Activated naive CD8-positive, alpha-beta T cell treated with anti-CD3 and anti-CD28 coated beads, Interleukin-2, amount 50 U/mL, for 24 hours (primary cell): ENCODE data around the gene DUOXA1.
"Not testable (repeated sequence)": the region's sequence is repeated elsewhere in the genome, so short reads cannot be mapped to it uniquely, and the experiment has no call there.

Experiments used
- ATAC-seq: fragments of 150-1000 bp; cut with Tn5 transposase; one replicate; pipeline ENCODE4 v1.10.0; 2021
- DNase-seq: peaks from one replicate; pipeline ENCODE4 v3.0.0; 2021
- H3K27ac Mint-ChIP-seq: one replicate; pipeline ENCODE4 v1.8.0; 2021; ENCODE audit warnings: mild to moderate bottlenecking, mixed read lengths
- H3K27me3 Mint-ChIP-seq: one replicate; pipeline ENCODE4 v1.8.0; 2021; ENCODE audit warnings: mixed read lengths
- H3K36me3 Mint-ChIP-seq: one replicate; pipeline ENCODE4 v1.8.0; 2021; ENCODE audit warnings: low read depth, mixed read lengths
- H3K4me1 Mint-ChIP-seq: one replicate; pipeline ENCODE4 v1.8.0; 2021; ENCODE audit warnings: mixed read lengths
- H3K4me3 Mint-ChIP-seq: one replicate; pipeline ENCODE4 v1.8.0; 2021; ENCODE audit warnings: mild to moderate bottlenecking, moderate library complexity, mixed read lengths
- H3K9me3 Mint-ChIP-seq: one replicate; pipeline ENCODE4 v1.8.0; 2021; ENCODE audit warnings: mixed read lengths

DUOXA1 gene

DNA sequence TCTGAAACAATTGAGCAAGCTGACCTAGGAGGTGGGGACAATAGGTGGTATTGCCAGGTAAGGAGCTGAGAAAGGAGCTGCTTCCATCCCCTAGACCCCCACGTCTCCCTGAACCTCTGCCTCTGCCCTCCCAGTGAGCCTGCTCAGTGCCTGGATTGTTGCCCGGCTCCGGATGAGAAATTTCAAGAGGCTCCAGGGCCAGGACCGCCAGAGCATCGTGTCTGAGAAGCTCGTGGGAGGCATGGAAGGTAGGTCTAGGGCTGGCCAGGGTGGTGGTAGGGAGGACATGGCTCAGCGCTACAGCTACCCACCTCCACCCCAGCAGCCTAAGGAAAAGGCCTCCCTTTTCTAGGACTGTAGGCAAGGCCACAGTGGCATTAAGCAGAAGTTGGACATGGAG, 13.4 kb upstream of the DUOXA1 start:
- Mint-ChIP-seq H3K27ac (no peak overlapping the region), H3K36me3 (no peaks in the 10 kb centered on the region), H3K4me1 (no peaks in the 10 kb centered on the region), H3K9me3 (no peaks in the 10 kb centered on the region), H3K27me3 (no peaks in the 10 kb centered on the region), H3K4me3 (no peak overlapping the region)
- DNase-seq (no peak), ATAC-seq (no peak)

DNA sequence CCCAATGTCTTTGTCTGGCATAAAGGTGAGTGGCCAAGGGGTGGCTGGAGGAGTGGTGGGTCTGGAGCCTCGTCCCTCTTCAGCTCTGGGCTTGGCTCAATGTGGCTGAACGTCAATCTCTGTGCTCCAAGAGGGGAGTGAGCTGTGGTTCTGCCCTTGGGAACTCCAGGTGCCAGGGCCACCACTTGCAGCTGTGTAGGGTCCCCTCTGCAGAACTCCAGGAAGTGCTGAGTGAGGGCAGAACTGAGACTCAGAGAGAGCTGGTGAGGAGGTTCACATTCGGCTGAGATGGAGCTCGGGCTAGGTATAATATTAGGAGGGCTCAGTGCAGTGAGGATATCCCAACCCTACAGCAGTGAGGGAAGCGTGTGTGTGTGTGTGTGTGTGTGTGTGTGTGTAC, 11.7 kb upstream of the DUOXA1 start:
- no peak overlapping the region for H3K27ac Mint-ChIP-seq
- no peak overlapping the region for H3K4me3 Mint-ChIP-seq

DNA sequence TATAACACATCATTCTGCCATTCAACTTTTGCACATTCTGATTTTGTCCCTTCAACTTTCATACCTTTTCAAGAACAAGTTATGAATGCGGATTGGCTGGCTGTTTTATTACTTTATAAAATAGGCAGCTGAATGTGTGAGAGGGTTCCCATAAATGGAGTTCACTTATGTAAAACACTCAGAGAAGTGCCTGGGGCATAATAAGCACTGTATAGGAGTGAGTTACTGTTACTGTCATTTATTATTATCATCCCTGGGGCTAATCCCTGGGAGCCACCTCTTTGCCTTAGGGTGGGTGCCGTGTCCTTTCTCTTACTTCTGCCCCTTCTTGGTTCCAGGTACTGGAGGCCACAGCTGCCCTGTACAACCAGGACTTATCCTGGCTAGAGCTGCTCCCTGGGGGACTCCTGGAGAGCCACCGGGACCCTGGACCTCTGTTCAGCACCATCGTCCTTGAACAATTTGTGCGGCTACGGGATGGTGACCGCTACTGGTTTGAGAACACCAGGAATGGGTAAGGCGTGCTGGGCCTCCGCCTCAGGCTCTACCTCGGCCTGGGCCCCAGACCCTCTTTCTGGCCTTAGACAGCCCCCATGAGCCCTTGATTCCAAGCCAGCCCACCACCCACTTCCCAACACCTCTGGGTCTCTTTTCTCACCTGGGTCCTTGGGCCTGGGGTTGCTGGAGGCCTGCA, 11.0 kb upstream of the DUOXA1 start:
- no peak overlapping the region for H3K4me3 Mint-ChIP-seq
- no peak for ATAC-seq
- peaks cover 12% of the 10 kb centered on the region for H3K27me3 Mint-ChIP-seq
- H3K27ac Mint-ChIP-seq: no peak overlapping the region
- peaks cover 5% of the 10 kb centered on the region for H3K4me1 Mint-ChIP-seq
- no peak for DNase-seq
- no peaks in the 10 kb centered on the region for H3K36me3 Mint-ChIP-seq
- H3K9me3 Mint-ChIP-seq: no peaks in the 10 kb centered on the region

More for the DNA sequence above, 11.7 kb upstream of the DUOXA1 start:
- no peak for ATAC-seq
- no peak for DNase-seq
- Mint-ChIP-seq H3K36me3 (no peaks in the 10 kb centered on the region), H3K27me3 (peaks cover 7% of the 10 kb centered on the region), H3K4me1 (peaks cover 1% of the 10 kb centered on the region), H3K9me3 (no peaks in the 10 kb centered on the region)

- no peak overlapping the region for H3K4me3 Mint-ChIP-seq
Observed at GRCh38 chr15:45139770-45140169, 10.1 kb upstream of the DUOXA1 start.

DNA sequence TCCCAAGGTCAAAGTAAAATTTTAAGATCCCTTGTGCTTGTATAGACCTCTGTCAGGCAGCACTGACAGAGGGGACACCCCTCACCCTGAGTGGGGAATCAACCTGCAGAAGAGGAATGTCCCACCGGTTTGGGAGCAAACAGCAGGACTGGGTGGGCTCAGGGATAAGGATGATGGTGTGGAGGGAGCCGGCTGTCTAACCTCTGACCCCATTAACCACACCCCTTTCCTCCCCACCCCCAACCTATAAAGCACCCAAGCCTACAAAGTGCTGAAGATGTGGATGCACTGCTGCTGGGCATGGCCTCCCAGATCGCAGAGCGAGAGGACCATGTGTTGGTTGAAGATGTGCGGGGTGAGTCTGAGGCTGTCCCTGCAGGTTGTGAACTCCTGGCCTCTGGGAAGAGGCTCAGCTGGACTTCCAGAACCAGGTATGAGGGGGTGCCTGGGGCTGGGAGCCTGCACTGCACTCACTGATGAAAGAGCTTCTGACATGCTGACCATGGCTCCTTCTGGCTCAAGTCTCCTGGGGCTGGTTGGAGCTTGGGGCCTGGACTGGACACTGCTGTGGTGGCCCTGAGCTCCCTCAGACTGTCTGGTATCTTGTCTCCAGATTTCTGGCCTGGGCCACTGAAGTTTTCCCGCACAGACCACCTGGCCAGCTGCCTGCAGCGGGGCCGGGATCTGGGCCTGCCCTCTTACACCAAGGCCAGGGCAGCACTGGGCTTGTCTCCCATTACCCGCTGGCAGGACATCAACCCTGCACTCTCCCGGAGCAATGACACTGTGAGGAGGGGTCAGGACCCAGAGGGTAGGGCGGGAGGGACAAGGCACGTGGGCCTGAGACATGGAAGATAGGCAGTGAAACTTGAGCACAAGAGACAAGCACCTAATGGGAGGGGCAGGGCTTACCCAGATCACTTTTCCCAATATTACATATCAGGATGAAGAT, 9.4 kb upstream of the DUOXA1 start:
- H3K27me3 Mint-ChIP-seq: peaks cover 21% of the 10 kb centered on the region
- H3K4me3 Mint-ChIP-seq: no peak overlapping the region
- ATAC-seq: no peak
- H3K36me3 Mint-ChIP-seq: no peaks in the 10 kb centered on the region
- no peaks in the 10 kb centered on the region for H3K9me3 Mint-ChIP-seq
- no peak for DNase-seq
- H3K4me1 Mint-ChIP-seq: peaks cover 8% of the 10 kb centered on the region
- H3K27ac Mint-ChIP-seq: no peak overlapping the region

More at GRCh38 chr15:45139770-45140169, 10.1 kb upstream of the DUOXA1 start:
- no peaks in the 10 kb centered on the region for H3K36me3 Mint-ChIP-seq
- no peaks in the 10 kb centered on the region for H3K9me3 Mint-ChIP-seq
- DNase-seq (no peak), ATAC-seq (no peak)
- H3K27ac Mint-ChIP-seq: no peak overlapping the region
- H3K27me3 Mint-ChIP-seq: peaks cover 14% of the 10 kb centered on the region
- peaks cover 8% of the 10 kb centered on the region for H3K4me1 Mint-ChIP-seq

- ATAC-seq (no peak), DNase-seq (no peak)
- no peak overlapping the region for H3K4me3 Mint-ChIP-seq
- no peak overlapping the region for H3K27ac Mint-ChIP-seq
- H3K4me1 Mint-ChIP-seq: peaks cover 8% of the 10 kb centered on the region
- no peaks in the 10 kb centered on the region for H3K36me3 Mint-ChIP-seq
- no peaks in the 10 kb centered on the region for H3K9me3 Mint-ChIP-seq
- peaks cover 30% of the 10 kb centered on the region for H3K27me3 Mint-ChIP-seq
Observed at GRCh38 chr15:45137703-45138102, 8.0 kb upstream of the DUOXA1 start.

DNA sequence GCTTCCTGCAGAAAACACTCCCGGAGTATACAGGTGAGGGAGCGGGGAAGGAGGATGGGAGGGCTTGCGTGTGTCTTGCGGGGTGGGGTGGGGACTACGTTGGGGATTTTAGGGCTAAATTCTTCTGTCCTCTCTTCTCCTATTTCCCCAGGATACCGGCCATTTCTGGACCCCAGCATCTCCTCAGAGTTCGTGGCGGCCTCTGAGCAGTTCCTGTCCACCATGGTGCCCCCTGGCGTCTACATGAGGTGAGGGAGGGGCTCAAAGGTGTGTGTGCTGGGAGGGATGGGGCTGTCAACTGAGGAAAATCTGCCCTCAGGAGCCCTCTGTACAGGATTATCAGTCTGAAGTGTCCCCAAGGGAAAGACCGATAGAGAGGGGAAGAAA, 6.7 kb upstream of the DUOXA1 start:
- ATAC-seq: no peak

DNA sequence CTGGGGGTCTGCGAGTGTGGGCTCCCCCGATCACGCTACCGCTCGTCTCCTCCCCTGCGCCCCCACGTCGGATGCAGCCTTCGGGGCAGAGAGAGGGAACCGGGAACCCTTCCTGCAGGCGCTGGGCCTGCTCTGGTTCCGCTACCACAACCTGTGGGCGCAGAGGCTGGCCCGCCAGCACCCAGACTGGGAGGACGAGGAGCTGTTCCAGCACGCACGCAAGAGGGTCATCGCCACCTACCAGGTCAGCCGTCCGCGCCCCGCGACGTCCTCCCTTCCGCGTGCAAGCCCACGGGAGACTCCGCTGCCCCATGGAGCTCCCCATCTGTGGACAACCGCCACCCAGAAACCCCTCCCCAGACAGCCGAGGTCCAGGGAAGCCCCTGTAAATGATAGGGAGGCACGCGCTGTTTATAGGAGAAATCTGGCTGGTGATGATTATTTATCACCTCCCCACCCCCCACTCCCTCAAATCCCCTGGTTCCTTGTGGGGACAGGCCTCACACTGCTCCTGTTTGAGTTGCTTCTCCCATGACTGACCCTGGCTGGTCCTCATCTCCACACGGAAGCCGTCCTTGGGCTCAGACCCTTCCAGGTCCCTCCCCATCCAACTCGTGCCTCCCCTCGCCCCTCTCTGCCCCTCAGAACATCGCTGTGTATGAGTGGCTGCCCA, 6.2 kb upstream of the DUOXA1 start:
- not testable (repeated sequence) for ATAC-seq, H3K9me3 Mint-ChIP-seq, DNase-seq, H3K36me3 Mint-ChIP-seq, H3K27ac Mint-ChIP-seq, H3K4me1 Mint-ChIP-seq
- peaks cover 38% of the 10 kb centered on the region for H3K27me3 Mint-ChIP-seq
- peak overlapping the region; percentile 21 for H3K4me3 Mint-ChIP-seq

More for the DNA sequence above, 6.7 kb upstream of the DUOXA1 start:
- Mint-ChIP-seq H3K4me1 (peaks cover 8% of the 10 kb centered on the region), H3K27ac (no peak overlapping the region), H3K4me3 (peak overlapping the region; percentile 21), H3K9me3 (no peaks in the 10 kb centered on the region), H3K36me3 (no peaks in the 10 kb centered on the region), H3K27me3 (peaks cover 35% of the 10 kb centered on the region)
- no peak for DNase-seq

DNA sequence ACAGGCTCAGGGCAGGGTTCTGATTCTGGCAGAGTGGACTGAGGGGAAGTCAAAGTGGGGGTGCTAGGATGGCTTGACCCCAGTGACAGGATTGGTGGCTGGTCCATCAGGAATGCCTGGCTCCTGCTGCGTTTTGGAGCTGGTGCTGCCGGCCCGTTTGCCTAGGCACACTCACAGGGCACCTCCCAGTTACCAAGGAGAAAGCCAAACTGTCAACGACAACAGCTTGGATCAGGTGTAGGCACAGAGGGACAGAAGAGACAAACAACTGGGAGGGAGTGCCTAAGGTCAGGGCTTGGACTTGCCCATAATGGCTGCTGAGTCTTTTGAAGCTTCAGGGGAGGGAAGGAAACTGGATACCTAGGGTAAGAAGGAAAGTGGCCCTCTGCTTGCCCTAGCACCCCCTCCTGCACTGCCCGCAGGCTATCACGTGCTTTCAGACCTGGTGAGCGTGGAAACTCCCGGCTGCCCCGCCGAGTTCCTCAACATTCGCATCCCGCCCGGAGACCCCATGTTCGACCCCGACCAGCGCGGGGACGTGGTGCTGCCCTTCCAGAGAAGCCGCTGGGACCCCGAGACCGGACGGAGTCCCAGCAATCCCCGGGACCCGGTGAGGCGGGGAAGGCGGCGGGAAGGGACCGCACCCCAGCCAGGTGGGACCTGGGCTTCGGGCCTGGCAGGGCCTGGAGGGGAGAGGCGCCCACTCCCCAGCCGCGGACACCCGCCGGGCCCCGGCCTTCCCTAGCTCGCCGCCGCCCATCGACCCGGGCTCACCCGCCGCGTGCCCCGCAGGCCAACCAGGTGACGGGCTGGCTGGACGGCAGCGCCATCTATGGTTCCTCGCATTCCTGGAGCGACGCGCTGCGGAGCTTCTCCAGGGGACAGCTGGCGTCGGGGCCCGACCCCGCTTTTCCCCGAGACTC, 5.3 kb upstream of the DUOXA1 start:
- H3K27me3 Mint-ChIP-seq: peaks cover 42% of the 10 kb centered on the region
- H3K4me3 Mint-ChIP-seq: peak overlapping the region; percentile 29
- no peaks in the 10 kb centered on the region for H3K9me3 Mint-ChIP-seq
- DNase-seq (no peak), ATAC-seq (peak; percentile 35)
- peak overlapping the region; percentile 34 for H3K27ac Mint-ChIP-seq
- H3K4me1 Mint-ChIP-seq: peaks cover 8% of the 10 kb centered on the region
- H3K36me3 Mint-ChIP-seq: no peaks in the 10 kb centered on the region

DNA sequence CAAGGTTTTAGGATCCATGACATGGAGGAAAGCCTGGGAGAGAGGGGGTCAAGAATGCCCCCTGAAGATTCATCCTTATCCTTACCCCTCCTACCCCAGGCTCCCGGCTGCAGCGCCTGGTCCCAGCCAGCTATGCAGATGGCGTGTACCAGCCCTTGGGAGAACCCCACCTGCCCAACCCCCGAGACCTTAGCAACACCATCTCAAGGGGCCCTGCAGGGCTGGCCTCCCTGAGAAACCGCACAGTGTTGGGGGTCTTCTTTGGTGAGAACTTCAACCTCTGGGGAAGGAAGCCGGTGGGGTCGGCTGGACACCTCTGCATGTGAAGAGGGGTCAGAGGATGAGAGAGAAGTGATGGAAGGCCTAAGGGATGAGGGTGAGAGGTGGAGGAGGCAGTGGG, 4.4 kb upstream of the DUOXA1 start:
- DNase-seq: no peak
- no peaks in the 10 kb centered on the region for H3K36me3 Mint-ChIP-seq
- H3K4me1 Mint-ChIP-seq: peaks cover 8% of the 10 kb centered on the region
- H3K27me3 Mint-ChIP-seq: peaks cover 46% of the 10 kb centered on the region
- no peak overlapping the region for H3K27ac Mint-ChIP-seq
- no peaks in the 10 kb centered on the region for H3K9me3 Mint-ChIP-seq
- no peak overlapping the region for H3K4me3 Mint-ChIP-seq
- no peak for ATAC-seq

- no peaks in the 10 kb centered on the region for H3K36me3 Mint-ChIP-seq
- ATAC-seq (no peak), DNase-seq (no peak)
- no peaks in the 10 kb centered on the region for H3K9me3 Mint-ChIP-seq
- H3K27ac Mint-ChIP-seq: no peak overlapping the region
- no peak overlapping the region for H3K4me3 Mint-ChIP-seq
- H3K4me1 Mint-ChIP-seq: peaks cover 8% of the 10 kb centered on the region
- H3K27me3 Mint-ChIP-seq: peaks cover 51% of the 10 kb centered on the region
Observed at GRCh38 chr15:45133561-45133920, 3.9 kb upstream of the DUOXA1 start.

DNA sequence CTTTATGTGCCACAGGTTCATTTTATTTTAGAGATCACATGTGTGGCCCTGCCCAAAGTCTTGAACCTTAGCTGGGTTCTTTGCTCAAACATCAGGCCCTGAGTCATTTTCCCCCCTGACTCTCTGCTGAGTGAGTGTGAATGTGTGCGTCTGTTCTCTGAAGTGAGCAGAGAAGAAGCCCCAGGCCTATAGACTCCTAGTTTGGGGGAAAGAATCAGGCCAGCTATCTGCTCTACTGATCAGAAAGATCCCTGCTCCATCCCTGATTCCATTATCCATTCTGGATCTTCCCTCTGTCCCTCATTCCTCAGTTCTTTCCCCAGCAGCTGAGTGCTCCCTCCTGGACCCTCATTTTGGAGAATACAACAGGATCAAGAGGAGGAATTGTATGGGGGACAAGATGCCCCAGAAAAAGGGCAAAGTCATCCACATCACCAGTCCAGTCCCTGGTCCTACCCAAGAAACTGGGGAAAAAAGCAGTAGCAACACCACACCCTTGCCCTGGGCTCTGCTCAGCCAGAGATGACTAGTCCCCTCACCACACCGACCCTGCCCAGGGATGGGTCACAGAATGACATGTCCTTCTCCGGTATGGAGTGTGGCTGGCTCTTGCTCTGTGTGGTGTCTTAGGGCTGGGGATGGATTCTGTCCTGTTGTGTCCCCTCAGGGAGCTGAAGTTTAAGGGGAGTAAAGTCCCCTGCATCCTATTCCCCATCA, 3.3 kb upstream of the DUOXA1 start:
- Mint-ChIP-seq H3K4me3 (no peak overlapping the region), H3K27me3 (peaks cover 57% of the 10 kb centered on the region)
- ATAC-seq: no peak

GRCh38 chr15:45131510-45131909, 1.8 kb upstream of the DUOXA1 start:
- Mint-ChIP-seq H3K9me3 (no peaks in the 10 kb centered on the region), H3K4me1 (peaks cover 8% of the 10 kb centered on the region), H3K4me3 (no peak overlapping the region), H3K27ac (no peak overlapping the region), H3K27me3 (peaks cover 58% of the 10 kb centered on the region), H3K36me3 (no peaks in the 10 kb centered on the region)
- DNase-seq (no peak), ATAC-seq (no peak)

More for the DNA sequence above, 3.3 kb upstream of the DUOXA1 start:
- DNase-seq: no peak
- Mint-ChIP-seq H3K27ac (no peak overlapping the region), H3K36me3 (no peaks in the 10 kb centered on the region), H3K9me3 (no peaks in the 10 kb centered on the region), H3K4me1 (peaks cover 8% of the 10 kb centered on the region)
